Measurements from ENCODE around the gene UMODL1.
A peak's percentile ranks its signal among the peaks of the same experiment; 100 is the strongest.

Gene UMODL1

DNA sequence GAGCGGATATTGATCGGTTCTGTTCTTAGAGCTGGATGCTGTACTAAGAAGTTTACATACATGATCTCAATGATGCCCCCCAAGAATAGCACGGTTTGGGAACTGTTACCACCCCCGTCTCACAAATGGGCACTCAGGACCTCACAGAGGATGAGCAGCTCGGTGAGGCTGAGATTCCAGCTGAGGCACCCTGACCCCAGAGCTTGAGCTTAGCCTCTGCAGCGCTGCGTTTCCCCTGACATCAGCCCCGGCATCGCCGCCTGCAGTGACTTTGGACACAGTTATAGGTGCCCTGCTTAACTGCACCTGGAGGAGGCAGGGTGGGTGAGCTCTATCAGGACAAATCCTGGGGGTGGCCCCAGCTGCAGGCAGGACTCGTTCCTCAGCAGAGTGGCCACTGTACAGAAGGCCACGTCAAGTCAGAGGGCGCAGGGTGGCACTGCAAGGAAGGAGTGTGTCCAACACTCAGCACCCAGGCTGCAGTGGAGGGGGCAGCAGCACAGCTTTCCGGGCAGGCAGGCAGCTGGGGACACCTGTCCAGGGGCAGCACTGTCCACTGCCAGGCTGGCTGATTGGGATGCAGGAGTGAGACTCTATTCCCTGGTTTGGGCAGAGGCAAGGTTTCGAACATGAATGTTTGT is 82.0 kb downstream of the UMODL1 start:
- TF ChIP-seq CTCF (conservative IDR thresholded peaks at IDR 0.05): no peak
- peak overlapping the region; percentile 81 for H3K27ac ChIP-seq

DNA sequence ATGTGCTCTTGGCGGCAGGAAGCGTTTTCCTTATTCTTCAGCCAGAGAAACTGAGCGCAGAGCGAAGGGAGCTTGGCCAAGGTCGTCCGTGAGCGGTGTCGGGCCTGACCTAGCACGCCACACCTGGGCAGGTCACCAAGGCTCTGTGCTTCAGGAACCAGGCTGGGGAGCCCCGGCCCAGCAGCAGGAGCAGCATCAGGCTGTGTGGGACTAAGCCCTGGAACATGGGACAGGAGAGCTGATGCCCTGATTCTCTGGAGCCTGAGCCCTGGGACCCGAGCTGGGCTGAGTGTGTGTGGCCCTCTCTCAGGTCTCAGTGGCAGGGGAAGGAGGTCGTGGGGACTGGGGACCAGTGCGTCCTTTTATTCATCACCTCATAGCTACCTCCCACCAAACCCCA is 82.6 kb downstream of the UMODL1 start:
- H3K27ac ChIP-seq: peak overlapping the region; percentile 81; the same call in 1 of the 2 replicates
- no peak for TF ChIP-seq CTCF (conservative IDR thresholded peaks at IDR 0.05)

- peak overlapping the region; percentile 81; the same call in 1 of the 2 replicates for H3K27ac ChIP-seq
- TF ChIP-seq CTCF (conservative IDR thresholded peaks at IDR 0.05): no peak
These were observed 83.3 kb downstream of the UMODL1 start for GRCh38 chr21:42154237-42155044.

DNA sequence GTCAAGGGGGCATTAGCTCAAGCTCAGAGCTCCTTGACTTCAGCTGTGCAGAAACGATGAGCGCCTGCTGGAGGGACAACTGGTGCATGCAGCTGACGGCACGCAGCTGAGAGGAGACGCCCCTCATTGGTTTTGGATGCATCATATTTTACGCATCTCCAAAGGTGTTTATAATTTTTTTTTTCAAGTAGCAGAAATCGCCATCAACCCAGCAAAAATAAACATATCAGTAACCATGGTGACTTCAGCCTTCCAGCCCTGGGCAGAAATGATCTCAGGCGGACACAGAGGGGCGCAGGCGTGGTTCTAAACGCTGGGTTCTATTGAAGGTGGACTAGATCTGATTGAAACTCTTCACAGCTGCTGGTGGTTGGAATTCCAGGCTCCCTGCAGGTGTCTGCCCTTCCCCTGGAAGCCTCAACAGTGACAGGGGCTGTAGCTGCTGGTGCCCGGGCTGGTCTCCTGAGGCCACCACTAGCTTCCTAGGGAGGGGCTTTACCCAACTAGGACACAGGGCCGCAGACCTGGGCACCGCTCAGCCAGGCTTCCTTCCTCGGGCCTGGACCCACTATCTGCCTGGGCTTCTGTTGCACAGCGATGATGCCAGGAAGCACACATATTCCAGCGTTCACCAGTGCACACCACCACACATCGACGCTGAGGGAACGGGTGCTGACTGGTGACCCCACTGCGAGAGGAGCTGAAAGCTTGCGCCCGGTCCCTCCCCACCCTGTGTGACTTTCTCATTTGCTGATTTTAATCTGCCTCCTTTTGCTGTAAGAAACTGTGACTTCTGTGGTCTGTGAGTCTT is 84.1 kb downstream of the UMODL1 start:
- H3K27ac ChIP-seq: no peak overlapping the region; the same call in 1 of the 2 replicates
- TF ChIP-seq CTCF (conservative IDR thresholded peaks at IDR 0.05): no peak

- H3K27ac ChIP-seq: peak overlapping the region; percentile 69
- TF ChIP-seq CTCF (conservative IDR thresholded peaks at IDR 0.05): no peak
These were observed 85.8 kb downstream of the UMODL1 start for GRCh38 chr21:42156690-42157605.

DNA sequence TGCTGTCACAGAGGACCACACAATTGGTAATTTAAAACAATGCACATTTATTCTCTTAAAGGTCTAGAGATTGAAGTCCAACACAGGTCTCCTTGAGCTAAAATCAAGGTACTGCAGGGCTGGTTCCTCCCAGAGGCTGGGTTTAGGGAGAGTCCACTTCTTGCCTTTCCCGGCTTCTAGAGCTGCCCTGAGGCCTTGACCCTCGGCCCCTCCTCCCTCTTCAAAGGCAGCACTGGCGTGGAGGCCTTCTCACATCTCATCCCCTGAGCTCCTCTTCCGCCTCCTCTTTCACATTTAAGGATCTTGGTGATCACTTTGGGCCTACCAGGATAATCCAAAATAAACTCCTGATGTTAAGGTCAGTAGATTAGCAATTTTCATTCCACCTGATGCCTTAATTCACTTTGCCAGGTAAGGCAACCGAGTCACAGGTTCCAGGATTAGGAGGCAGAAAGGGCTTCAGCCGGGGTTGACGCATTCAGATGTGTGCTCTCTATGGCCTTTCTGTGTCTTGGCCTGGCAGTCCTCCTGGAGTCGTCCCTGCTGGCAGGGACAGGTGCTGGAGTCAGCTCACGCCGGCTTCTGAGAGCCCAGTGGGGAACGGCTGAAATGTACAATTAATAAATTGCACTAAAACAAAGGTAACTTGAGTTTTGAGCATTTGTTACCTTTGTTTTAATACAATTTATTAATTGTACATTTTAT is 86.6 kb downstream of the UMODL1 start:
- peak overlapping the region; percentile 69 for H3K27ac ChIP-seq
- no peak for TF ChIP-seq CTCF (conservative IDR thresholded peaks at IDR 0.05)
